HG02610 (cell line): ENCODE data around the gene EZH2.

Experiments
- ATAC-seq: cut with Tn5 transposase; IDR thresholded peaks from one replicate; pipeline ENCODE4 v1.9.1; 2021; ENCODE audit warnings: mild to moderate bottlenecking, moderate library complexity; ENCODE audit not compliant: unreplicated experiment

Gene EZH2

GRCh38 chr7:148901178-148901577 lies 17.1 kb upstream of the EZH2 start:
- no peak for ATAC-seq

DNA sequence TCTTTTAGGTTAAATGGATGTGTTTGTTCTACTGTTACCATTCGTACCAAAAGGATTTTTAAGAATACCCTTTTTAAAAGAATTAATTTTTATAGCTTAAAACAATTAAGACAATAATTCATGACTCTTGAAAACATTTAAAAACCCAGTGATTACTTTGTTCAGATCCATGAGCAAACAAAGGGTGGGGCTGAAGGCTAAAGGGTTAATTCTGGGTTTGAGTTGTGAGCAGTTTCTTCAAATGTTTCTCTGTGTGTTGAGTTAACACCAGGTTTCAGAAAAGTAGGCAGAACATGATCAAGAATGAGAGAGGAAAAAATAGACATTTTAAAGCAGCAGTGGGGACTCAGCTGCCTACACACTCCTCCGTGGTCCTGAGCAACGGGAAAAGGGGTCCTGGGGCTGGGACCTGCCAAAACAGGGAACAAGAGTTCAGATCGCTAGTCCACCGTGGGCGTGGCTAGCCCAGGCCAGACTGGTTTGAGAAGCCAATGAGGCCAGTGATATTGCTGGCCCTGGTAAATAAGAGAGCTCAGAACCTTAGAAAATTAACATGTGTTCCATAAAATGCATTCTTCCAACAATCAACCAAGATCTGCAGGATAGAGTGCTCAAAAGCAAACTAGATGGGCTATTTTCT lies 14.9 kb upstream of the EZH2 start:
- ATAC-seq, result no peak

DNA sequence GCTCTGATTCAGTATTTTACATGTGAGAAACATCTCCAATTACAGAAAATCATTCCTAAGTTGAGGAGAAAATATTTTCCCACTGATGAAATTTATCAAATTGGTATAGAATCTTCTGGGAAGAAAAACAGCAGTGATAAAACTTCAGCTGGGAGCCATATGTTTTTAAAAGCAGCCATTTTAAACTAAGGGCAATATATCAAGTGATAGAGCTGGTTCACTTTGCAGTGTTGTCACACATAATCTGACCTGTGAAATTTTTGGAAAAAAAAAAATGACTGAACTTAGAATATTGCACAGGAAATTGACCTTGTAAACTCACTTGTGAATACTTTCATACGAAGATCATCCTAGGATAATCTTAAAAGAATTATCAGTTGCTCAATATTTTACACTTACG lies 10.5 kb upstream of the EZH2 start:
- ATAC-seq, result no peak

GRCh38 chr7:148893071-148893470 lies 9.0 kb upstream of the EZH2 start:
- ATAC-seq, result no peak

DNA sequence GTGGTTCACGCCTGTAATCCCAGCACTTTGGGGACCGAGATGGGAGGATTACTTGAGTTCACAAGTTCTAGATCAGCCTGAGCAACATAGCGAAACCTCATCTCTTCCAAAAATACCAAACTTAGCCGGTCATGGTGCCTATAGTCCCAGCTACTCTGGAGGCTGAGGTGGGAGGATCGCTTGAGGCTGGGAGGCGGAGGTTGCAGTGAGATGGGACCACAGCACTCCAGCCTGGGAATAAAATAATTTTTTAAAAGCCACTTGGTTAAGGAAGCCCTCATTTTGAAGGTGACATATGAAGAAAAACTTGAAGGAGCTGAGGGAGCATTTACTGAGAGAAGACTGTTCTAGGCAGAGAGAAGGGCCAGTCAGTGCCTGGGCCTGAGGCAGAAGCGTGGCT lies 4.2 kb upstream of the EZH2 start:
- no peak for ATAC-seq

DNA sequence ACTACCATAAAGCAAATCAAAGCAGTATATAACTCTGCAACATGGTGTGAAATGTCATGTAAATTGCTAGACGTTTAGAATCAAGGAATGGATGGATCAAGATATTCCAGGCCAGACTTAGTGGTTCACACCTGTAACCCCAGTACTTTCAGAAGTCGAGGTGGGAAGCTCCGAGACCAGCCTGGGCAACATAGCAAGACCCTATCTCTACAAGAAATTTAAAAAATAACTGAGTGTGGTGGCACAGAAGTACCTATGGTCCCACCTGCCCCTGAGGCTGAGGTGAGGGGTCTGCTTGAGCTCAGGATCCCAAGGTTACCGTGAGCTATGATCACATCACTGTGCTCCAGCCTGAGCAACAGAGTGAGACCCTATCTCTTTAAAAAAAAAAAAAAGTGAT lies 2.8 kb upstream of the EZH2 start:
- ATAC-seq, result no peak

DNA sequence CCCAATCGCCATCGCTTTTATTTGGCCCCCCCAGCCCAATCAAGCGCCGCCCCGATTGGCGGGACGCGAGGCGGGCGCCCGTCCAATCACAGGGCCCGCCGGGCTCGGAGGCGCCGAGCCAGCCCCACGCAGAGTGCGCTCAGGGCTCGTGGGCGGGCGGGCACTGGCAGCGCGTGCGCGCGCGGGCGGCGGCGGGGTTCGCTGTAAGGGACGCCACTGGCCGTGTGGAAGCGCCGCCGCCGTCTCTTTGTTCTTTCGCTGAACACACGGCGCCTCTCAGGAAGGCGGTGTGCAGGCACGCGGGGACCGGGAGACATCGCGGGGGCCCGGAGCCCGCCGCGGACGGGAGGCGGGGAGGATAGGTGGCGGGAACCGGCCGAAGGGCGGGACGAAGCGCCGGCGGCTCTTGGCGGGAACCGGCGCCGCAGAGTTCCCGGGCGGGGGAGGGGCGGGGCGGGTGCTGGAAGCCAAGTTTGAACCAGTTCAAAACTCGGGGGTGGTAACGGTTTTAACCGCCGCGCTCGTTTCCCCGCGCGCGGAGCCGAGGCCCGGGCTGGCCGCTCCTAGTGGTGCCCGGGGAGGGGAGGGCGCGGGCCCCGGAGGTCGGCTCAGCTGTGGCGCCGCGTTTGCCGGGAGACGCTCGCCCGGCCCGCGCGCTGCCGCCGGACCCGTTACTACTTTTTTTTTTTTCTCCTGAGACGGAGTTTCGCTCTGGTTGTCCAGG lies 370 bp upstream of the EZH2 start:
- ATAC-seq, result peak; percentile 92

DNA sequence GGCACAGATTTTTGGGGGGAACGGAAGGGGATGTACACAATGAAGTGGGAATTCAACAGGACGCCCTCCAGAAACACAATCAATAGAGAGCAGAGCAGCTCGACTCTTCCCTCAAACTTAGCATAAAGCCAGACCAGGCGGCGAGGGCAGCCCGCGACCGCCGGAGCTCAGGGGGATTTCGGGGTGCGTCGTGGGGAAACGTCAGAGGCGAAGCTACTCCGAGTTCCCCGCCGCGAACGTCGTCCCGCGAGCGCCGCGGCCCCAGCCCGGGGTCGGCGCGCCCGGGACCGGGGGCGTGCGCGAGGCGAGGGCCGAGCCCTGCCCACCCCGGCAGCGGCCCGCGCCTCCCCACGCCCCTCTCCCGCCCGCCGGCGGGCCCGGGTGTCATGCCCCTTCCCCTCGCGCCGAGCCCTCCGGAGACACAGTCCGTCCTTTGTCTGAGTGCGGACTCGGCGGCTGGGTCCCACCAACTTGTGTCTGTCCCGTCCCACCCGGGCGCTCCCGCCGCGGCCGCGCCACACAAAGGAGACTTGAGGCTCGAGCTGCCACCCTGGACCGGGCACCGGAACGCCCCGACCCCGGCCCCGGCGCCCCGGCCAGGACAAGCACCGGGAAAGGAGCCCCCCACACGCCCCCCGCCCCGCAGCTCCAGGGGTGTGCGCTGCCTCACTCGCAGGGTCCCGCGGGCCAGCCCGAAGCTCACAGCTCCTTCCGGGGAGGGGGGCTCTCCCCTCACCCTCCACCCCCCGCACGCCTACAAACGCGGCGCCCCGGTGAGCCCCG lies 634 bp downstream of the EZH2 start:
- peak; percentile 27 for ATAC-seq

GRCh38 chr7:148882841-148883265 lies 1.2 kb downstream of the EZH2 start:
- no peak for ATAC-seq

GRCh38 chr7:148882192-148882591 lies 1.9 kb downstream of the EZH2 start:
- no peak for ATAC-seq

DNA sequence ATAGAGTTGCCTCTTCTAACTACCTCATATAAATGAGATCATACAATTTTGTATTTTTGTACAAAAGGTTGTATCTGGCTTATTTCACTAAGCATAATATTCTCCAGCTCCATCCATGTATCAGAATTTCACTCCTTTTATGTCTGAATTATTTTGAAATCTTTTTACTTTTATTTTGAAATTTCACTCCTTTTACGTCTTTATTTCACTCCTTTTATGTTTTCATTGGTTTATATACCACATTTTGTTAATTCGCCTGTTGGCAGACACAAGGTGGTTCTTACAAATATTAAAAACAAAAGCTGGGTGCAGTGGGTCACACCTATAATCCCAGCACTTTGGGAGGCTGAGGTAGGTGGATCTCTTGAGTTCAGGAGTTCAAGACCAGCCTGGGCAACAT lies 5.8 kb downstream of the EZH2 start:
- ATAC-seq, result no peak

DNA sequence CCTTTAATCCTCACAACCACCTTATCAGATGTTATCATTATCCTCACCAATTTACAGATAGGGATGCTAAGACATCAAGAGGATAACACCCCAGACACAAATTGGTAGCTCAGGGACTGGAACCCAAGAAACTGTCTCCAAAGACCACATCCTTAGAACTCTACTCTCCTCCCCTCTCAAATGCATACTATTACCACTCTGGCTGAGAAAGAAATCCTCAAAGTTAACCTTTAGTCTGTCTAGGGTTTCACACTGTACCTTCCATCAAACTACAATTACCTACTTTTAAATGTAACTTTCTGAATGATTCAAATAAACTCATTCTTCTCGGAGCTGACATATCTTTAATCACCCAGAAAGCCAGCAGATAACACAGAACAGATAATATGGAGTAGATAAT lies 6.6 kb downstream of the EZH2 start:
- no peak for ATAC-seq

GRCh38 chr7:148872188-148872587 lies 11.9 kb downstream of the EZH2 start:
- ATAC-seq, result no peak

DNA sequence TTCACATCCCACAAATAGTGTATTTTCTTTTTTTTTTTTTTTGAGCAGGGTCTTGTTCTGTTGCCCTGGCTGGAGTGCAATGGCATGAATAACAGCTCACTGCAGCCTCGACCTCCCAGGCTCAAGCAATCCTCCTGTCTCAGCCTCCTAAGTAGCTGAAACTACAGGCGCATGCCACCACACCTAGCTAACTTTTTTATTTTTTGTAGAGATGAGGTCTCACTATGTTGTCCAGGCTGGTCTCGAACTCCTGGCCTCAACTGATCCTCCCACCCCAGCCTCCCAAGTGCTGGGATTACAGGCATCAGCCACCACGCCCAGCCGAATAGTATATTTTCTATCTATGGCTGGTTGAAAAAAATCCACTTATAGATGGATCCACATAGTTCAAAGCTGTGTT lies 12.5 kb downstream of the EZH2 start:
- ATAC-seq, result no peak

GRCh38 chr7:148871030-148871429 lies 13.1 kb downstream of the EZH2 start:
- ATAC-seq, result no peak

GRCh38 chr7:148868378-148868674 lies 15.8 kb downstream of the EZH2 start:
- no peak for ATAC-seq

GRCh38 chr7:148867596-148868377 lies 16.3 kb downstream of the EZH2 start:
- no peak for ATAC-seq

DNA sequence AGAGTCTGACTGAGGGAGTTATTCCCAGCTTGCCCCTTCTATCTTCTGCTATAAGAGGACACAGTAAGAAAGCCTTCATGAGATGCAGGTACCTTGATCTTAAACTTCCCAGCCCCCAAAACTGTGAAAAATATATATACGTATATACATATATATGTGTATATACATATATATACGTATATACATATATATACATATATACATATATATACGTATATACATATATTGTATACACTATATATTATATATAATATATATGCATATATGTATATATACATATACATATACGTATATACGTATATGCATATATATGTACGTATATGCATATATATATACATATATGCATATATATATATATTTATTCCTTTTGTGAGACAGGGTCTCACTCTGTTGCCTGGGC lies 17.7 kb downstream of the EZH2 start:
- ATAC-seq, result no peak

GRCh38 chr7:148865283-148865682 lies 18.8 kb downstream of the EZH2 start:
- ATAC-seq, result no peak

- no peak for ATAC-seq
These were observed 20.8 kb downstream of the EZH2 start for GRCh38 chr7:148863324-148863723.

DNA sequence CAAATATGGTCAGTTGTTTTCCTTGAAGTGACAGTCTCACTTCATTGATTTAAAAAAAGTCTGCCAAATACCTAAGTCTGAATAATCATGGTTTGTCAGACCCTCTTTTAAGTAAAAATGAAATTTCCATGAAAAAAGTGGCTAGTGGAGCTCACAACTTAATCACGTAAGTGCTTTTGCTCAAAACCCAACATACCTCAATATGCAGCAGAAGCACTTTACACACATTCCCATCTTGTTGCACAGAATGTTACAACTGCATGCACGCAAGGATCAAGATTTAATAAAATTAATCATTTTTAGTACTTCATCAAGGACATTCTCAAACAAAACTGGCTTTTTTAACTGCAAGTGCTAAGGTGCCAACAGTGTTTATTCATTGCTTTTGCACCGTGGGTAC lies 21.6 kb downstream of the EZH2 start:
- no peak for ATAC-seq
